H9 (cell line): ENCODE results near the gene HES6. TPM values are rescaled to one million over a fixed set of nuclear protein-coding genes. Genes with fewer than 3 reads are reported as not detected.

ENCODE experiments used
- DNase-seq: peaks from one replicate; pipeline ENCODE4 v3.0.0-alpha.2; 2017
- H2AFZ ChIP-seq: one replicate; pipeline ENCODE4 v1.6.1; 2013; ENCODE audit warnings: mild to moderate bottlenecking, low read length, control low read depth, moderate library complexity
- H2AK5ac ChIP-seq: 2 replicates; pipeline ENCODE4 v1.6.1; 2013; ENCODE audit warnings: low read length, control low read depth, mixed read lengths; ENCODE audit not compliant: insufficient read length
- H2BK120ac ChIP-seq: one replicate; pipeline ENCODE4 v1.6.1; 2013; ENCODE audit warnings: low read depth, mild to moderate bottlenecking, low read length, control low read depth, inconsistent platforms; ENCODE audit not compliant: poor library complexity, severe bottlenecking
- H2BK12ac ChIP-seq: 2 replicates; pipeline ENCODE4 v1.6.1; 2013; ENCODE audit warnings: low read length, control low read depth, mixed read lengths, low read depth; ENCODE audit not compliant: insufficient read length
- H2BK15ac ChIP-seq: 2 replicates; pipeline ENCODE4 v1.6.1; 2013; ENCODE audit warnings: low read depth, low read length, control low read depth
- H2BK20ac ChIP-seq: one replicate; pipeline ENCODE4 v1.6.1; 2013; ENCODE audit warnings: low read depth, mild to moderate bottlenecking, low read length, control low read depth, inconsistent platforms; ENCODE audit not compliant: poor library complexity, severe bottlenecking
- H2BK5ac ChIP-seq: 2 replicates; pipeline ENCODE4 v1.6.1; 2013; ENCODE audit warnings: low read length, control low read depth, mixed read lengths; ENCODE audit not compliant: insufficient read length
- H3K14ac ChIP-seq: 2 replicates; pipeline ENCODE4 v1.6.1; 2013; ENCODE audit warnings: low read length, control low read depth; ENCODE audit not compliant: insufficient read depth
- H3K18ac ChIP-seq: 2 replicates; pipeline ENCODE4 v1.6.1; 2013; ENCODE audit warnings: low read depth, mild to moderate bottlenecking, mixed read lengths, low read length, control low read depth; ENCODE audit not compliant: insufficient read length
- H3K23ac ChIP-seq: 2 replicates; pipeline ENCODE4 v1.6.1; 2013; ENCODE audit warnings: low read length, control low read depth, mixed read lengths, low read depth; ENCODE audit not compliant: insufficient read length
- H3K23me2 ChIP-seq: 2 replicates; pipeline ENCODE4 v1.6.1; 2013; ENCODE audit warnings: low read depth, mild to moderate bottlenecking, mixed read lengths, low read length, control low read depth; ENCODE audit not compliant: insufficient read length, poor library complexity, severe bottlenecking
- H3K27ac ChIP-seq: 2 replicates; pipeline ENCODE4 v1.5.1; 2013; ENCODE audit warnings: low read length, control low read depth, mixed read lengths, low read depth; ENCODE audit not compliant: insufficient read length
- H3K27me3 ChIP-seq: 2 replicates; pipeline ENCODE4 v1.6.1; 2013; ENCODE audit warnings: low read length, control low read depth, inconsistent platforms; ENCODE audit not compliant: insufficient read depth
- H3K4ac ChIP-seq: 2 replicates; pipeline ENCODE4 v1.6.1; 2013; ENCODE audit warnings: low read depth, mild to moderate bottlenecking, control low read depth, inconsistent platforms, low read length, moderate library complexity
- H3K4me1 ChIP-seq: 2 replicates; pipeline ENCODE4 v1.6.1; 2013; ENCODE audit warnings: low read length, control low read depth, inconsistent platforms; ENCODE audit not compliant: insufficient read depth
- H3K4me2 ChIP-seq: 2 replicates; pipeline ENCODE4 v1.6.1; 2013; ENCODE audit warnings: low read length, control low read depth, mixed read lengths; ENCODE audit not compliant: insufficient read length, insufficient read depth
- H3K56ac ChIP-seq: 2 replicates; pipeline ENCODE4 v1.6.1; 2013; ENCODE audit warnings: low read depth, mild to moderate bottlenecking, mixed read lengths, low read length, control low read depth; ENCODE audit not compliant: insufficient read length
- H3K79me1 ChIP-seq: 2 replicates; pipeline ENCODE4 v1.6.1; 2013; ENCODE audit warnings: low read depth, mild to moderate bottlenecking, moderate library complexity, low read length, control low read depth, inconsistent platforms; ENCODE audit not compliant: insufficient read depth, poor library complexity, severe bottlenecking
- H3K79me2 ChIP-seq: 2 replicates; pipeline ENCODE4 v1.6.1; 2013; ENCODE audit warnings: low read length, control low read depth, inconsistent platforms; ENCODE audit not compliant: insufficient read depth
- H3K9ac ChIP-seq: 2 replicates; pipeline ENCODE4 v1.6.1; 2013; ENCODE audit warnings: low read length, control low read depth, mixed read lengths; ENCODE audit not compliant: insufficient read length; ENCODE audit errors: extremely low read depth
- H3K9me3 ChIP-seq: one replicate; pipeline ENCODE4 v1.6.1; 2013; ENCODE audit warnings: low read depth, low read length, inconsistent platforms; ENCODE audit not compliant: control insufficient read depth
- H3T11ph ChIP-seq: one replicate; pipeline ENCODE4 v1.6.1; 2013; ENCODE audit warnings: mild to moderate bottlenecking, low read length, control low read depth, inconsistent platforms
- H4K20me1 ChIP-seq: one replicate; pipeline ENCODE4 v1.6.1; 2013; ENCODE audit not compliant: control insufficient read depth, insufficient read length, insufficient read depth
- H4K5ac ChIP-seq: 2 replicates; pipeline ENCODE4 v1.6.1; 2013; ENCODE audit warnings: low read depth, mild to moderate bottlenecking, mixed read lengths, low read length, control low read depth; ENCODE audit not compliant: insufficient read length
- H4K8ac ChIP-seq: replicated peaks from 2 replicates; pipeline ENCODE4 v1.6.1; 2013; ENCODE audit warnings: low read length, control low read depth, mixed read lengths, low read depth; ENCODE audit not compliant: insufficient read length
- H4K91ac ChIP-seq: 2 replicates; pipeline ENCODE4 v1.6.1; 2013; ENCODE audit warnings: low read depth, mild to moderate bottlenecking, moderate library complexity, mixed read lengths, low read length, control low read depth; ENCODE audit not compliant: insufficient read length
- H3K27ac Mint-ChIP-seq, 3 experiments: 2 replicates in 2 of 3; 3 replicates in 1 of 3; pipeline ENCODE4 v1.8.0; 2020 to 2021; ENCODE audit warnings: mixed read lengths in 3 of 3, mild to moderate bottlenecking in 1 of 3, moderate library complexity in 1 of 3
- H3K27me3 Mint-ChIP-seq: 2 replicates; pipeline ENCODE4 v1.8.0; 2021; ENCODE audit warnings: low read depth, mild to moderate bottlenecking, moderate library complexity, mixed read lengths
- H3K36me3 Mint-ChIP-seq, 3 experiments: 2 replicates in 2 of 3; 3 replicates in 1 of 3; pipeline ENCODE4 v1.8.0; 2020 to 2021; ENCODE audit warnings: low read depth in 3 of 3, mixed read lengths in 3 of 3; ENCODE audit not compliant: insufficient read depth in 1 of 3
- H3K4me1 Mint-ChIP-seq, 2 experiments: 2 replicates each; pipeline ENCODE4 v1.8.0; 2020; ENCODE audit warnings: mixed read lengths in 2 of 2
- H3K4me3 Mint-ChIP-seq, 2 experiments: 2 replicates in 1 of 2; 3 replicates in 1 of 2; pipeline ENCODE4 v1.8.0; 2020 to 2021; ENCODE audit warnings: mild to moderate bottlenecking in 2 of 2, mixed read lengths in 2 of 2, moderate library complexity in 1 of 2
- H3K9me3 Mint-ChIP-seq, 2 experiments: 2 replicates in 1 of 2; 3 replicates in 1 of 2; pipeline ENCODE4 v1.8.0; 2020; ENCODE audit warnings: mild to moderate bottlenecking in 2 of 2, mixed read lengths in 2 of 2, moderate library complexity in 1 of 2
- WGBS: extraction: QIAGEN DNeasy Blood & Tissue Kit; methylation state at CpG from one replicate; pipeline ENCODE4 v1.1.7; 2013; ENCODE audit warnings: missing lambda C conversion rate, low lambda C conversion rate, mixed read lengths; ENCODE audit not compliant: insufficient read length; ENCODE audit errors: extremely low coverage; 5-methylcytosine and 5-hydroxymethylcytosine counted together
- total RNA-seq: library from RNA; stranded (reverse); gene quantifications from 2 replicates; pipeline ENCODE4 v1.2.1, GENCODE V29; 2021
- TF ChIP-seq, protein P1 (sequence below): fragments of 200-600 bp; sonication (generic); conservative IDR thresholded peaks from 3 replicates; pipeline ENCODE4 v1.8.0; 2021; ENCODE audit warnings: antibody characterized with exemption, mild to moderate bottlenecking

HES6 gene
- total RNA-seq, 1 experiment from 2014 or later, result 27.1 TPM

DNA sequence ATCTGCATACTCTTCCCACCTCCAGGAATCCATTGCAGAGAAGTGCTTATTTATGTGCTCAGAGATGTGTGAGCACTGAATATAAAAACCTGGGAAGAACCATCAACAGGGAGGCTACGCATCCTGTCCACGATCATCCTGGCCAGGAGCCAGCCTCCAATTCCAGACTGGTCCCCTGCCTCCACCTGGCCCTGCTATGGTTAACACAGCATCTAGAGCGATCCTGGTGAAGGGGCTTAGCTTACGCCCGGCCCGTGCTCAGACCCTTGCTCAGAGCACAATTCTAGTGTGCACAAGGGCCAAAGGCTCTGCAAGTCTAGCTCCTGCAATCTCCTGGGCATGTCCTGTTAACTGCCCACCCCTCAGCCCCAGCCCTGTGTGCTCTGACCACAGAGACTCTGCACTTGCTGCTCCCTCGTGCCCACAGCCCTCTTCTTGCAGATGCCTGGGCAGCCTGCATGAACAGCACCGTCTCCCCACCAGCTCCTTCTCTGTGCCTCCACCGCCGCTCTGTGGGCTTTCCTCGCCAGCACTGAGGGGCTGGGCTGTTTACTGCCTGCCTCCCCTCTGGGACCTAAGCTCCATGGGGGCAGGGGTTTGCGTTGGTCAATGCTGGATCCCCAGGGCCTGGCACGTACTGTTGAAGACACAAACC is 42.1 kb upstream of the HES6 start:
- Histone ChIP-seq H3K27ac (no peak overlapping the region), H3T11ph (no peak overlapping the region), H3K18ac (no peak overlapping the region), H2AFZ (no peak overlapping the region), H2AK5ac (no peak overlapping the region), H3K79me2 (no peaks in the 10 kb centered on the region; the same call in 1 of the 2 replicates), H2BK12ac (no peak overlapping the region), H2BK120ac (no peak overlapping the region), H4K5ac (no peak overlapping the region), H3K23ac (no peak overlapping the region), H3K4ac (no peak overlapping the region), H3K56ac (no peak overlapping the region), H3K4me2 (no peak overlapping the region), H3K23me2 (no peaks in the 10 kb centered on the region), H2BK20ac (no peak overlapping the region), H3K9me3 (no peaks in the 10 kb centered on the region), H4K91ac (no peak overlapping the region), H2BK15ac (no peak overlapping the region), H4K20me1 (no peaks in the 10 kb centered on the region), H3K27me3 (no peaks in the 10 kb centered on the region), H3K79me1 (no peaks in the 10 kb centered on the region), H3K4me1 (no peaks in the 10 kb centered on the region; the same call in 1 of the 2 replicates), H3K9ac (no peak overlapping the region), H2BK5ac (no peak overlapping the region), H4K8ac (no peak overlapping the region), H3K14ac (no peak overlapping the region)
- Mint-ChIP-seq H3K27me3 (no peaks in the 10 kb centered on the region; the same call in 1 of the 2 replicates), H3K36me3 (no peaks in the 10 kb centered on the region), H3K4me1 (peaks cover 23 to 36% of the 10 kb centered on the region in 2 experiments), H3K4me3 (no peak overlapping the region), H3K9me3 (no peaks in the 10 kb centered on the region), H3K27ac (0 out of 7 replicates have a peak overlapping the region, but pooled peaks of 1 of the 3 experiments have one; percentile 49)
- DNase-seq, result no peak
- no CpG with 5 or more reads among the region's 13 CpGs for WGBS
- TF ChIP-seq, protein P1, sequence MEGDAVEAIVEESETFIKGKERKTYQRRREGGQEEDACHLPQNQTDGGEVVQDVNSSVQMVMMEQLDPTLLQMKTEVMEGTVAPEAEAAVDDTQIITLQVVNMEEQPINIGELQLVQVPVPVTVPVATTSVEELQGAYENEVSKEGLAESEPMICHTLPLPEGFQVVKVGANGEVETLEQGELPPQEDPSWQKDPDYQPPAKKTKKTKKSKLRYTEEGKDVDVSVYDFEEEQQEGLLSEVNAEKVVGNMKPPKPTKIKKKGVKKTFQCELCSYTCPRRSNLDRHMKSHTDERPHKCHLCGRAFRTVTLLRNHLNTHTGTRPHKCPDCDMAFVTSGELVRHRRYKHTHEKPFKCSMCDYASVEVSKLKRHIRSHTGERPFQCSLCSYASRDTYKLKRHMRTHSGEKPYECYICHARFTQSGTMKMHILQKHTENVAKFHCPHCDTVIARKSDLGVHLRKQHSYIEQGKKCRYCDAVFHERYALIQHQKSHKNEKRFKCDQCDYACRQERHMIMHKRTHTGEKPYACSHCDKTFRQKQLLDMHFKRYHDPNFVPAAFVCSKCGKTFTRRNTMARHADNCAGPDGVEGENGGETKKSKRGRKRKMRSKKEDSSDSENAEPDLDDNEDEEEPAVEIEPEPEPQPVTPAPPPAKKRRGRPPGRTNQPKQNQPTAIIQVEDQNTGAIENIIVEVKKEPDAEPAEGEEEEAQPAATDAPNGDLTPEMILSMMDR, result no peak
